ENCODE measurements around the gene EHBP1.

EHBP1 gene

DNA sequence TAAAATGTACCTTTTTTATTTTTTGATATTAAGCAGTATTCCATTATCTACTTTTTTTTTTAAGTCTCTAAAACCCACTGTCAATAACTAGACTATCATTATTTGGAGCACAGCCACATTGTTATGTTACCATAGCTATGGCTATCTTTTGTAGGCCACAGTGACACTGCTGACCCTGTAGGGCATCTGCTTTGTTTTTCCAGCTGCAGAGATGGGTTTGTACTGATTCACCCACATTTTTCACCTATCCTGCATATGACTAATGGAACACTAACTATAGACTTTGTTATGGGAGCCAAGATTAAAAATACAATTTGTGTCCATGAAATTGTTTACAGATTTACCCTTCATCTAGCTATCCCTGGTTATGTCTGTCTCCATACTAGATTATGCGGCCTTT lies 323.5 kb downstream of the EHBP1 start:
- H2BK15ac ChIP-seq (ENCODE audit: low read length): no peak overlapping the region
- WGBS, 2 donors (ENCODE audit: extremely low coverage in 2 of 2, insufficient read length in 2 of 2, insufficient replicate concordance in 1 of 2): no CpG with 5 or more reads among the region's 1 CpG
- no peak overlapping the region for H3K9ac ChIP-seq (ENCODE audit: low read depth, low read length, poor library complexity)
- no peak overlapping the region for H3K23ac ChIP-seq (ENCODE audit: low read depth, low read length, poor library complexity)
- no peak overlapping the region for H2BK5ac ChIP-seq (ENCODE audit: low read length)
- no peak overlapping the region for H4K91ac ChIP-seq (ENCODE audit: low read depth, low read length, poor library complexity)
- no peaks in the 10 kb centered on the region for H3K27me3 ChIP-seq (ENCODE audit: control insufficient read depth in 3 of 3, insufficient read depth in 3 of 3, low read depth in 1 of 3, low read length in 3 of 3)
- H2BK120ac ChIP-seq (ENCODE audit: low read depth, low read length): no peak overlapping the region
- H4K8ac ChIP-seq (ENCODE audit: low read depth, low read length): no peak overlapping the region
- H3K27ac ChIP-seq (replicated peaks; ENCODE audit: low read length): no peak overlapping the region
- no peaks in the 10 kb centered on the region for H3K4me1 ChIP-seq (ENCODE audit: control insufficient read depth in 2 of 2, insufficient read depth in 1 of 2, low read depth in 1 of 2, low read length in 2 of 2)
- no peak for DNase-seq (ENCODE audit: low spot score)
- H3K9me3 ChIP-seq (replicated peaks in 1 of 2; ENCODE audit: control insufficient read depth in 2 of 2, insufficient read depth in 1 of 2, low read depth in 1 of 2, low read length in 2 of 2): no peaks in the 10 kb centered on the region
- no peak overlapping the region for H3K14ac ChIP-seq (ENCODE audit: low read length)
- no peak overlapping the region for H2BK12ac ChIP-seq (ENCODE audit: low read length)
- H3K36me3 ChIP-seq (replicated peaks in 1 of 2; ENCODE audit: control insufficient read depth in 2 of 2, insufficient read depth in 2 of 2, low read length in 2 of 2): peaks cover 0 to 2% of the 10 kb centered on the region in 2 donors
- no peak overlapping the region for H2AFZ ChIP-seq (ENCODE audit: low read length)
- no peak overlapping the region for H3K4me3 ChIP-seq (ENCODE audit: low read length in 2 of 2)
- no peak overlapping the region for H3K18ac ChIP-seq (ENCODE audit: low read length)
- H3K79me1 ChIP-seq (ENCODE audit: low read depth, low read length): no peaks in the 10 kb centered on the region
- H3K4ac ChIP-seq (ENCODE audit: low read length): no peak overlapping the region
- no peak overlapping the region for H3K4me2 ChIP-seq (ENCODE audit: insufficient read depth, low read length, poor library complexity, severe bottlenecking)
- H2AK5ac ChIP-seq (ENCODE audit: low read depth, low read length): no peak overlapping the region

DNA sequence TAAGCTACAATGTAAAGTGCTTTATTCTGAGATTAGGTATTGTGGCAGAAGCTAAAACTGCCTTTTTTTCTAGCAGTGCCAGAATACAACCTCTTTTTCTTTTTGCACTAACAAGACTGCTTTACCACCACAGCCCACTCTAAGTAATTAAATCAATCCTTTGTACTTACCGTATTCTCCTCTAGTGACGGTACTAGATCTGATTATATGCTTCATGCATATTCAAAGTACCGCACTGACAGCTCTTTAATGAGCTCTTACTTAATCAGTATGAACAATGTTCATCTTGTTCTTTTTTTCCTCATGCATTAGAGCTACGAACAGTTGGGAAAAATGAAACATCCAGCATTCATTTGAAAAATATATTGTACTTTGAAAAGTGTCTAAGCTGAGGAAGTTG lies 329.0 kb downstream of the EHBP1 start:
- no peak overlapping the region for H2AFZ ChIP-seq (ENCODE audit: low read length)
- H3K27me3 ChIP-seq (ENCODE audit: control insufficient read depth in 3 of 3, insufficient read depth in 3 of 3, low read depth in 1 of 3, low read length in 3 of 3): no peaks in the 10 kb centered on the region
- no peak overlapping the region for H3K14ac ChIP-seq (ENCODE audit: low read length)
- no peak overlapping the region for H3K4ac ChIP-seq (ENCODE audit: low read length)
- no peaks in the 10 kb centered on the region for H3K4me1 ChIP-seq (ENCODE audit: control insufficient read depth in 2 of 2, insufficient read depth in 1 of 2, low read depth in 1 of 2, low read length in 2 of 2)
- no peak for DNase-seq (ENCODE audit: low spot score)
- H2BK12ac ChIP-seq (ENCODE audit: low read length): no peak overlapping the region
- H3K9me3 ChIP-seq (replicated peaks in 1 of 2; ENCODE audit: control insufficient read depth in 2 of 2, insufficient read depth in 1 of 2, low read depth in 1 of 2, low read length in 2 of 2): no peaks in the 10 kb centered on the region
- no peak overlapping the region for H2BK5ac ChIP-seq (ENCODE audit: low read length)
- H4K91ac ChIP-seq (ENCODE audit: low read depth, low read length, poor library complexity): no peak overlapping the region
- no peak overlapping the region for H2BK15ac ChIP-seq (ENCODE audit: low read length)
- H2BK120ac ChIP-seq (ENCODE audit: low read depth, low read length): no peak overlapping the region
- no peak overlapping the region for H3K4me3 ChIP-seq (ENCODE audit: low read length in 2 of 2)
- H3K79me1 ChIP-seq (ENCODE audit: low read depth, low read length): no peaks in the 10 kb centered on the region
- H3K18ac ChIP-seq (ENCODE audit: low read length): no peak overlapping the region
- H3K36me3 ChIP-seq (replicated peaks in 1 of 2; ENCODE audit: control insufficient read depth in 2 of 2, insufficient read depth in 2 of 2, low read length in 2 of 2): no peaks in the 10 kb centered on the region
- no peak overlapping the region for H3K23ac ChIP-seq (ENCODE audit: low read depth, low read length, poor library complexity)
- H4K8ac ChIP-seq (ENCODE audit: low read depth, low read length): no peak overlapping the region
- no peak overlapping the region for H3K9ac ChIP-seq (ENCODE audit: low read depth, low read length, poor library complexity)
- no peak overlapping the region for H3K27ac ChIP-seq (replicated peaks; ENCODE audit: low read length)
- no peak overlapping the region for H3K4me2 ChIP-seq (ENCODE audit: insufficient read depth, low read length, poor library complexity, severe bottlenecking)
- WGBS, 2 donors (ENCODE audit: extremely low coverage in 2 of 2, insufficient read length in 2 of 2, insufficient replicate concordance in 1 of 2): no CpG with 5 or more reads among the region's 4 CpGs
- H2AK5ac ChIP-seq (ENCODE audit: low read depth, low read length): no peak overlapping the region

DNA sequence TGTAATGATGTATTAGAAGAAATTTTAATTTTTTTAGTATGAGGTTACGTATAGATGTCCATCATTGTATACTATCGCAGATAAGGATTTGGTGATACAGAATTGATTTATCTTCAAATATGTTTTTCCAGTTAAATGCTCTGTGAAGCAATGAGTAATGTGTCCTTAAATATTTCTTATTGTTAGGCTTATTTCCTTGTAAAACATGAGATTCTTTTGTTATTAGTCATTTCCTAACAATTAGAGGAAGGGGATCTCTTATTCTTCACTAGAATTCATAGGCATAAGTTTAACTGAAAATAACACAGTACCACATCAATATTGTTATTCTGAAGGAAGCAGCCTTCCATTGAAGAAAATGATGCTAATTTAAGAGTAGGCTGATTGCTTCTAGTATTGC lies 329.7 kb downstream of the EHBP1 start:
- Histone ChIP-seq H3K18ac (ENCODE audit: low read length) (no peak overlapping the region), H3K9ac (ENCODE audit: low read depth, low read length, poor library complexity) (no peak overlapping the region), H2AFZ (ENCODE audit: low read length) (no peak overlapping the region), H4K91ac (ENCODE audit: low read depth, low read length, poor library complexity) (no peak overlapping the region), H3K4me3 (ENCODE audit: low read length in 2 of 2) (no peak overlapping the region), H2AK5ac (ENCODE audit: low read depth, low read length) (no peak overlapping the region), H3K27ac (replicated peaks; ENCODE audit: low read length) (no peak overlapping the region), H3K4me2 (ENCODE audit: insufficient read depth, low read length, poor library complexity, severe bottlenecking) (no peak overlapping the region), H3K4me1 (ENCODE audit: control insufficient read depth in 2 of 2, insufficient read depth in 1 of 2, low read depth in 1 of 2, low read length in 2 of 2) (no peaks in the 10 kb centered on the region), H3K27me3 (ENCODE audit: control insufficient read depth in 3 of 3, insufficient read depth in 3 of 3, low read depth in 1 of 3, low read length in 3 of 3) (no peaks in the 10 kb centered on the region), H2BK15ac (ENCODE audit: low read length) (no peak overlapping the region), H3K36me3 (replicated peaks in 1 of 2; ENCODE audit: control insufficient read depth in 2 of 2, insufficient read depth in 2 of 2, low read length in 2 of 2) (no peaks in the 10 kb centered on the region), H3K79me1 (ENCODE audit: low read depth, low read length) (no peaks in the 10 kb centered on the region), H2BK120ac (ENCODE audit: low read depth, low read length) (no peak overlapping the region), H3K4ac (ENCODE audit: low read length) (no peak overlapping the region), H3K23ac (ENCODE audit: low read depth, low read length, poor library complexity) (no peak overlapping the region), H2BK12ac (ENCODE audit: low read length) (no peak overlapping the region), H3K9me3 (replicated peaks in 1 of 2; ENCODE audit: control insufficient read depth in 2 of 2, insufficient read depth in 1 of 2, low read depth in 1 of 2, low read length in 2 of 2) (no peaks in the 10 kb centered on the region), H2BK5ac (ENCODE audit: low read length) (no peak overlapping the region), H4K8ac (ENCODE audit: low read depth, low read length) (no peak overlapping the region), H3K14ac (ENCODE audit: low read length) (no peak overlapping the region)
- DNase-seq (ENCODE audit: low spot score): no peak
- WGBS, 2 donors (ENCODE audit: extremely low coverage in 2 of 2, insufficient read length in 2 of 2, insufficient replicate concordance in 1 of 2): 100% methylated on average over 1 to 2 of the region's 2 CpGs

GRCh38 chr2:63035660-63036059 lies 330.1 kb downstream of the EHBP1 start:
- Histone ChIP-seq H3K27me3 (ENCODE audit: control insufficient read depth in 3 of 3, insufficient read depth in 3 of 3, low read depth in 1 of 3, low read length in 3 of 3) (no peaks in the 10 kb centered on the region), H2AK5ac (ENCODE audit: low read depth, low read length) (no peak overlapping the region), H3K79me1 (ENCODE audit: low read depth, low read length) (no peaks in the 10 kb centered on the region), H3K23ac (ENCODE audit: low read depth, low read length, poor library complexity) (no peak overlapping the region), H2AFZ (ENCODE audit: low read length) (no peak overlapping the region), H4K8ac (ENCODE audit: low read depth, low read length) (no peak overlapping the region), H3K36me3 (replicated peaks in 1 of 2; ENCODE audit: control insufficient read depth in 2 of 2, insufficient read depth in 2 of 2, low read length in 2 of 2) (no peaks in the 10 kb centered on the region), H2BK15ac (ENCODE audit: low read length) (no peak overlapping the region), H3K4ac (ENCODE audit: low read length) (no peak overlapping the region), H3K9me3 (replicated peaks in 1 of 2; ENCODE audit: control insufficient read depth in 2 of 2, insufficient read depth in 1 of 2, low read depth in 1 of 2, low read length in 2 of 2) (no peaks in the 10 kb centered on the region), H3K14ac (ENCODE audit: low read length) (no peak overlapping the region), H3K27ac (replicated peaks; ENCODE audit: low read length) (peak overlapping the region; percentile 43), H3K4me3 (ENCODE audit: low read length in 2 of 2) (no peak overlapping the region), H3K4me1 (ENCODE audit: control insufficient read depth in 2 of 2, insufficient read depth in 1 of 2, low read depth in 1 of 2, low read length in 2 of 2) (no peaks in the 10 kb centered on the region), H2BK120ac (ENCODE audit: low read depth, low read length) (no peak overlapping the region), H3K9ac (ENCODE audit: low read depth, low read length, poor library complexity) (no peak overlapping the region), H2BK12ac (ENCODE audit: low read length) (no peak overlapping the region), H3K18ac (ENCODE audit: low read length) (no peak overlapping the region), H3K4me2 (ENCODE audit: insufficient read depth, low read length, poor library complexity, severe bottlenecking) (no peak overlapping the region), H4K91ac (ENCODE audit: low read depth, low read length, poor library complexity) (no peak overlapping the region), H2BK5ac (ENCODE audit: low read length) (no peak overlapping the region)
- no CpG with 5 or more reads among the region's 4 CpGs for WGBS, 2 donors (ENCODE audit: extremely low coverage in 2 of 2, insufficient read length in 2 of 2, insufficient replicate concordance in 1 of 2)
- no peak for DNase-seq (ENCODE audit: low spot score)
